Measurements from ENCODE around the gene DPP4. TPM values are rescaled to one million over a fixed set of nuclear protein-coding genes. Genes with fewer than 3 reads are reported as not detected.
"Not testable (repeated sequence)": the region's sequence is repeated elsewhere in the genome, so short reads cannot be mapped to it uniquely, and the experiment has no call there.

The DPP4 gene
- total RNA-seq, 3 donors from 2014 or later = 8.6 to 15.6 (median 15.3) TPM

- Mint-ChIP-seq H3K27me3 (ENCODE audit: low read depth) (no peaks in the 10 kb centered on the region), H3K9me3 (no peaks in the 10 kb centered on the region), H3K36me3 (ENCODE audit: insufficient read depth) (no peaks in the 10 kb centered on the region), H3K4me3 (no peak overlapping the region), H3K4me1 (ENCODE audit: low read depth) (peaks cover 31% of the 10 kb centered on the region)
- ATAC-seq (no peak), DNase-seq (no peak)
These were observed 85.4 kb downstream of the DPP4 start for GRCh38 chr2:161988589-161988988.

DNA sequence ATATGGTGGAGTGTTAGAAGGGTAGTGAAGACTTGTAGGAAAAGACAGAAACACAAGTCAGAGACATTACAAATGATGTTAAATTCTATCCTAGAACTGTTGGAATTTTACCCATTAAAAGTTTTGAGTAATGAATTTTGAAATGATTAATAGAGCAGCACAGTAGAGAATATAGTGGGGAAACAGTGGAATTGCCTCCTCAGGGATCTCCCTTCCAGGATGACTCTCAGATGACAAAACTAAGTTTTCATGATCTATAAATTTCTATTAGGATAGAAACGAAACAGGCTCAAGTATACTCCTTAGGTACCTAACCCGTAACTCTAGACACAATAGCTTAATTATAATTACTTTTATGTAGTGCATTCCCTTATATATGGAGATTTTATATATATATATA is 86.7 kb downstream of the DPP4 start:
- H3K4me1 Mint-ChIP-seq (ENCODE audit: low read depth) = peaks cover 23% of the 10 kb centered on the region
- no peak overlapping the region for H3K4me3 Mint-ChIP-seq
- DNase-seq (no peak), ATAC-seq (no peak)
- no peaks in the 10 kb centered on the region for H3K27me3 Mint-ChIP-seq (ENCODE audit: low read depth)
- no peaks in the 10 kb centered on the region for H3K9me3 Mint-ChIP-seq
- H3K36me3 Mint-ChIP-seq (ENCODE audit: insufficient read depth) = no peaks in the 10 kb centered on the region

GRCh38 chr2:161983866-161984265 is 90.1 kb downstream of the DPP4 start:
- Mint-ChIP-seq H3K4me3 (no peak overlapping the region), H3K9me3 (no peaks in the 10 kb centered on the region), H3K36me3 (ENCODE audit: insufficient read depth) (no peaks in the 10 kb centered on the region), H3K4me1 (ENCODE audit: low read depth) (peaks cover 32% of the 10 kb centered on the region), H3K27me3 (ENCODE audit: low read depth) (no peaks in the 10 kb centered on the region)
- DNase-seq = no peak
- no peak for ATAC-seq

DNA sequence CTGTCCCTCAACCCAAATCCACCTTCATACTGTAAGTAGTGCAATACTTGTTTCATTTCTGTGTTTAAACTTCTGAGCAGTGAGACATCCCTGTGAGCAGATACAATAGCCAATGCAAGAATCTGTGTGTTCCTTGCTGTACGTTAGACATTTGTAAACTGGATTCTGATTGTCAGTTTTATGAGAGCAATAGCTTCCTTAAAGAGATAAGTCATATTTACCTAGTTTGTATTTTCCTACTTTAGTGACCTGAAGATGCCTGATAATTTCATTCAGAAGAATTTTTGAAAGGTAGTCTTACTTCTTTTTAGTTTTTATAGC is 90.7 kb downstream of the DPP4 start:
- Mint-ChIP-seq H3K27me3 (ENCODE audit: low read depth) (no peaks in the 10 kb centered on the region), H3K4me1 (ENCODE audit: low read depth) (peaks cover 32% of the 10 kb centered on the region), H3K4me3 (no peak overlapping the region), H3K36me3 (ENCODE audit: insufficient read depth) (no peaks in the 10 kb centered on the region), H3K9me3 (no peaks in the 10 kb centered on the region)
- no peak for DNase-seq
- no peak for ATAC-seq

- H3K36me3 Mint-ChIP-seq (ENCODE audit: insufficient read depth) = no peaks in the 10 kb centered on the region
- no peaks in the 10 kb centered on the region for H3K9me3 Mint-ChIP-seq
- no peak overlapping the region for H3K4me3 Mint-ChIP-seq
- no peaks in the 10 kb centered on the region for H3K27me3 Mint-ChIP-seq (ENCODE audit: low read depth)
- DNase-seq (no peak), ATAC-seq (no peak)
- peaks cover 28% of the 10 kb centered on the region for H3K4me1 Mint-ChIP-seq (ENCODE audit: low read depth)
These were observed 91.3 kb downstream of the DPP4 start for GRCh38 chr2:161982548-161983330.

- DNase-seq = no peak
- Mint-ChIP-seq H3K9me3 (no peaks in the 10 kb centered on the region), H3K36me3 (ENCODE audit: insufficient read depth) (no peaks in the 10 kb centered on the region), H3K27me3 (ENCODE audit: low read depth) (peaks cover 1% of the 10 kb centered on the region), H3K4me3 (no peak overlapping the region), H3K4me1 (ENCODE audit: low read depth) (peaks cover 28% of the 10 kb centered on the region)
- no peak for ATAC-seq
These were observed 92.2 kb downstream of the DPP4 start for GRCh38 chr2:161981679-161982250.

DNA sequence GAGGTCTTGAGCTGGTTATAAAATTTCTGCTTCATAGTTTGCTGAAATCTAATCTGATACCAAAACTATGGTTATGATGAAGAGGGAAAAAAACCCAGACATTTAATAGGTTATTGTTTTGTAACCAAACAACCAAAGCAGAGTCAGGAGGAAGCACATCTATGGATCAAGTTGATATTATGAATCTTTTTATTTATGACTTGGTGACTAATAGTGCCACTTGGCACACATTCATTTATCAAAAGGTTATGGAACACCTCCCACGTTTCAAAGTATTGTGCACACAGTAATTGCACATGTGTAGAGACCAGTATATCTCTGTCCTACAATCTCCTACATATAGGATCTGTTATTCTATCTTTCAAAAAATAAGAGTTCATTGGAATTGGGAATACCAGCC is 93.0 kb downstream of the DPP4 start:
- DNase-seq (no peak), ATAC-seq (peak in 1 of 2 donors; percentile 18)
- Mint-ChIP-seq H3K27me3 (ENCODE audit: low read depth) (peaks cover 1% of the 10 kb centered on the region), H3K9me3 (no peaks in the 10 kb centered on the region), H3K36me3 (ENCODE audit: insufficient read depth) (no peaks in the 10 kb centered on the region), H3K4me3 (no peak overlapping the region), H3K4me1 (ENCODE audit: low read depth) (peaks cover 30% of the 10 kb centered on the region)

- H3K4me3 Mint-ChIP-seq = no peak overlapping the region
- H3K4me1 Mint-ChIP-seq (ENCODE audit: low read depth) = peaks cover 40% of the 10 kb centered on the region
- H3K36me3 Mint-ChIP-seq (ENCODE audit: insufficient read depth) = no peaks in the 10 kb centered on the region
- H3K27me3 Mint-ChIP-seq (ENCODE audit: low read depth) = peaks cover 1% of the 10 kb centered on the region
- ATAC-seq (no peak), DNase-seq (no peak)
- H3K9me3 Mint-ChIP-seq = no peaks in the 10 kb centered on the region
These were observed 94.5 kb downstream of the DPP4 start for GRCh38 chr2:161979490-161979889.

DNA sequence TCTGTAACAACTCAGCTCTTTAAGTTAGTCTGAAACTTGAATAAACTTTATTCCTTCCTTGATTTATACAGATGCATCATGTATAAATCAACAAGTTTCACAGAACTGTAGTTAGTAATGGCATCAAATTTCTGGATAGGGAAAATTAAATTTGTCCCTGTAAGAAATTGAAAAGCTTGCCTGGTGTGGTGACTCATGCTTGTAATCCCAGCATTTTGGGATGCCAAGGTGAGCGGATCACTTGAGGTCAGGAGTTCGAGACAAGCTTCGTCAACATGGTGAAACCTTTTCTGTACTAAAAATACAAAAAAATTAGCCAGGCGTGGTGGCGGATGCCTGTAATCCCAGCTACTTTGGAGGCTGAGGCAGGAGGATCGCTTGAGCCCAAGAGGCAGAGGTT is 96.1 kb downstream of the DPP4 start:
- not testable (repeated sequence) for H3K27me3 Mint-ChIP-seq (ENCODE audit: low read depth); H3K9me3 Mint-ChIP-seq; H3K36me3 Mint-ChIP-seq (ENCODE audit: insufficient read depth); DNase-seq; ATAC-seq; H3K4me3 Mint-ChIP-seq
- H3K4me1 Mint-ChIP-seq (ENCODE audit: low read depth) = peaks cover 46% of the 10 kb centered on the region

GRCh38 chr2:161976917-161977316 is 97.1 kb downstream of the DPP4 start:
- Mint-ChIP-seq H3K9me3 (no peaks in the 10 kb centered on the region), H3K4me1 (ENCODE audit: low read depth) (peaks cover 42% of the 10 kb centered on the region), H3K4me3 (no peak overlapping the region), H3K27me3 (ENCODE audit: low read depth) (peaks cover 1% of the 10 kb centered on the region), H3K36me3 (ENCODE audit: insufficient read depth) (no peaks in the 10 kb centered on the region)
- ATAC-seq = no peak
- no peak for DNase-seq

GRCh38 chr2:161976295-161976694 is 97.7 kb downstream of the DPP4 start:
- H3K27me3 Mint-ChIP-seq (ENCODE audit: low read depth) = peaks cover 1% of the 10 kb centered on the region
- peaks cover 41% of the 10 kb centered on the region for H3K4me1 Mint-ChIP-seq (ENCODE audit: low read depth)
- no peaks in the 10 kb centered on the region for H3K9me3 Mint-ChIP-seq
- H3K4me3 Mint-ChIP-seq = no peak overlapping the region
- no peaks in the 10 kb centered on the region for H3K36me3 Mint-ChIP-seq (ENCODE audit: insufficient read depth)
- no peak for ATAC-seq
- DNase-seq = no peak

DNA sequence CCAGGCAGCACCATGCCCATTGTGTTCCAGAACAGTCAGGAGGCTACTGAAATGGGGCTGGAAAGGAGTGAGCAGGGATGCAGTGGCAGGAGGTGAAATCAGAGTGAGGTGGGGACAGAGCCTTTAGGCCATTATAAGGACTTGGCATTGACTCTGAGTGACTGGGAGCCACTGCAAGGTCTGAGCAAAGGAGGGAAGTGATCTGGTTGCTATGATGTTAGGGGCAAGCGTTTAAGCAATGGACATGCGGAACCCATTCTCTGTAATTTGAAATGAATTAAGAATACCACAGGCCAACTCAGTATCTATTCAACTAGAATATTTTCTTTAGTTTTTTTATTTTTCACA is 98.2 kb downstream of the DPP4 start:
- no peaks in the 10 kb centered on the region for H3K9me3 Mint-ChIP-seq
- peaks cover 41% of the 10 kb centered on the region for H3K4me1 Mint-ChIP-seq (ENCODE audit: low read depth)
- DNase-seq = no peak
- no peak for ATAC-seq
- H3K27me3 Mint-ChIP-seq (ENCODE audit: low read depth) = peaks cover 1% of the 10 kb centered on the region
- no peaks in the 10 kb centered on the region for H3K36me3 Mint-ChIP-seq (ENCODE audit: insufficient read depth)
- H3K4me3 Mint-ChIP-seq = no peak overlapping the region

DNA sequence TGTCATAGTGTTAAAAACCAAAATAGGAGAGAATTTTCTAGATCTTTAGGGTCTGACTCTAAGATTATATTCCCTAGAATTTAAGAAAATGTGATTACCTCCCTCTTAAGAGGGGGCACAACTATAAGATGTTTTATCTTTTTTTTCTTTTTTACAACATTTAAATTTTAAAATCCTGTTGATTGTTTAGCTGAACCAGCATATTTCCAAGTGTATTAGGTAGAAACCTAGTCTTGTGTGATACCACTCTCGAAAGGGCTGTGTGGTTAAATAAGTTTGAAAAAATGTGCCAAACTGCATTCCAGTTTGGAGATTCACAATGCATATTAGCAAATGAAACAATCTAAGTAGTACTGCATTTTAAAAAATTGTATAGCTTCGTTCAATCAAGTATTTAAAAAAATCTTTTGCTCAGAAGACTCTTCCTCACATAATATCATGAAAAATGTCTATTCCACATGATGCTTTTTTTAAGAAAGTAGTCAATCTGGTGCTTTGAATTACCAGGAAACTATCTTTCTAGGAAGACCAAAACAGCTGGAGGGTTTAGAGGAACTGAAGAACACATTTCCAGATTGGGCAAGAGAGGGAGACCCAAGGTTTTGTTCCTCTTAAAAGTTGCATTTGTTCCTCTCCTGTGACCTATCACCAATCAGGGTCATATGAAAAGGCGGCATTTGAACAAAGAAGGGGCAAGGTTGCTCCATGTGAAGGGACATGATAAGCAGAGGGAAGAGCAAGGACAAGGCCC is 98.8 kb downstream of the DPP4 start:
- DNase-seq (no peak), ATAC-seq (no peak)
- Mint-ChIP-seq H3K36me3 (ENCODE audit: insufficient read depth) (no peaks in the 10 kb centered on the region), H3K27me3 (ENCODE audit: low read depth) (peaks cover 1% of the 10 kb centered on the region), H3K4me3 (no peak overlapping the region), H3K9me3 (no peaks in the 10 kb centered on the region), H3K4me1 (ENCODE audit: low read depth) (peaks cover 37% of the 10 kb centered on the region)

- H3K4me3 Mint-ChIP-seq = no peak overlapping the region
- no peak for DNase-seq
- H3K36me3 Mint-ChIP-seq (ENCODE audit: insufficient read depth) = no peaks in the 10 kb centered on the region
- H3K9me3 Mint-ChIP-seq = no peaks in the 10 kb centered on the region
- peaks cover 34% of the 10 kb centered on the region for H3K4me1 Mint-ChIP-seq (ENCODE audit: low read depth)
- peaks cover 1% of the 10 kb centered on the region for H3K27me3 Mint-ChIP-seq (ENCODE audit: low read depth)
- peak; percentile 30 to 50 for ATAC-seq
These were observed 99.6 kb downstream of the DPP4 start for GRCh38 chr2:161974461-161974860.

DNA sequence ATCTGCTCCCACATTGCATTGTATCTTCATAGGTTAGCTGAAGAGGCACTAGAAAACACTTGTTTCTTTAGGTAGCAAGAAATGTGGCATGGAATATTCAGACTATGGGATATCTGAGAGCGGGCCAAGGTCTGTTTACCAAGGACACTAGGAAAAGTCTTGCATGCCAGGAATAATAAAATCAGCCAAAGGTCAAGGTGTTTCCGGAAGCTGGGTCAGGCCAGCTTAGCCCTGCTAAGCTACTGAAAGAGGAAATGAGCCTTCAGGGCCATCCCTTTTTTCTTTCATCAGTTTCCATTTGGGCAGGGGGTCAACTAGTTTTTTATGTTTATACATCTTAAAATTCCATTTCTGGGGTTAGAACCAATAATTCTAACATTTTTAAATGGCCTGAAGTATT is 101.1 kb downstream of the DPP4 start:
- ATAC-seq (no peak), DNase-seq (no peak)
- Mint-ChIP-seq H3K4me1 (ENCODE audit: low read depth) (peaks cover 29% of the 10 kb centered on the region), H3K36me3 (ENCODE audit: insufficient read depth) (no peaks in the 10 kb centered on the region), H3K4me3 (no peak overlapping the region), H3K27me3 (ENCODE audit: low read depth) (peaks cover 1% of the 10 kb centered on the region), H3K9me3 (no peaks in the 10 kb centered on the region)
